GM10266 (cell line): ENCODE measurements around the gene CHI3L1.

ENCODE experiments used
- DNase-seq: peaks from one replicate; pipeline ENCODE4 v3.0.0; 2012; ENCODE audit errors: extremely low spot score
- CTCF ChIP-seq: IDR thresholded peaks from 2 replicates; pipeline ENCODE4 v1.5.1; 2012; ENCODE audit warnings: mild to moderate bottlenecking, low read depth; ENCODE audit not compliant: control insufficient read depth, insufficient read depth; ENCODE audit errors: missing control alignments

CHI3L1 gene

DNA sequence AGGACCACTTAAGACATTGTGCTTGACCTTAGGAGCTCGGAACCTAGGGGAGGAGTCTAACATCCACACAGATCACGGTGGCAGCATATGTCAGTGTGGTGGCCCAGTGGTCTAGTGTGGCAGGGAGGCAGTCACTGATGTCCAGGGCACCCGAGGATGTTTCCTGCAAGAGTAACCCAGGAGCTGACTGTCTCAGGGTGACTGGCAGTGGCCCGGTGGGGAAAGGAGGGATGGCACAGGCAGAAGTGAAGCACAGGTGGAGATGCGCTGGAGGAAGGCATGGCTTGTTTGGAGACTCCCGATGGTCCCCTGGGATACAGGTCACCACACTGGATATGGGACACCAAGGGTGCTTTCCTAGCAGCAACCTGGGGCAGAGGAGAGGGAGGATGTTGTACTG lies 26.6 kb upstream of the CHI3L1 start:
- TF ChIP-seq CTCF, result no peak
- DNase-seq, result no peak

GRCh38 chr1:203211812-203212211 lies 25.3 kb upstream of the CHI3L1 start:
- no peak for TF ChIP-seq CTCF
- DNase-seq, result no peak

GRCh38 chr1:203210988-203211387 lies 24.5 kb upstream of the CHI3L1 start:
- no peak for DNase-seq
- no peak for TF ChIP-seq CTCF

DNA sequence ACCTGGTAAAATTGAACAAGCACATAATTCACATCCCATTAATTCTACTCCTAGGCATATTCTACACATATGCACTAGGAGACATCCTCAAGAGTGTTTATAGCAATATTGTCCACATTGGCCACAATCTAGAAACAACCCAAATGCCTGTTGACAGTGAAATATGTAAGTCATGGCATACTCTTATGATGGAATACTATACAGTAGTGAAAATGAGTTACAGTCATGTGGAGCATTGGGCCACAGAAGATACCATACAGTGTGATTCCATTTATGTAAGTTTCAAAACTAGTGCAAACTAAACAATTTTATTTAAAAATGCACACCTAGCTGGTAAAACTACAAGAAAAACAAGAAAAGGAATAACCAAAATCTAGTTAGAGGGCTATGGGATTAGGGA lies 23.8 kb upstream of the CHI3L1 start:
- no peak for TF ChIP-seq CTCF
- DNase-seq, result no peak

GRCh38 chr1:203208181-203208580 lies 21.7 kb upstream of the CHI3L1 start:
- no peak for DNase-seq
- no peak for TF ChIP-seq CTCF

GRCh38 chr1:203207751-203208150 lies 21.2 kb upstream of the CHI3L1 start:
- no peak for TF ChIP-seq CTCF
- DNase-seq, result no peak

GRCh38 chr1:203206129-203206687 lies 19.7 kb upstream of the CHI3L1 start:
- no peak for DNase-seq
- TF ChIP-seq CTCF, result no peak
